Transverse colon (tissue), 4 donors: ENCODE results near the gene RELT. TPM values are rescaled to one million over a fixed set of nuclear protein-coding genes. Genes with fewer than 3 reads are reported as not detected.

Experiments
- DNase-seq: peaks from one replicate; pipeline ENCODE4 v3.0.0-alpha.2; 2019
- H3K27ac ChIP-seq, 4 donors: fragments of 200-600 bp; sonication (generic); 2 replicates each; pipeline ENCODE4 v1.5.1; 2016 to 2018; ENCODE audit warnings: inconsistent platforms in 4 of 4
- H3K27me3 ChIP-seq: fragments of 200-600 bp; sonication (generic); 2 replicates; pipeline ENCODE4 v1.5.1; 2017; ENCODE audit warnings: inconsistent platforms
- H3K36me3 ChIP-seq, 4 donors: fragments of 200-600 bp; sonication (generic); 2 replicates each; pipeline ENCODE4 v1.5.1; 2017 to 2019; ENCODE audit warnings: inconsistent platforms in 4 of 4
- H3K4me1 ChIP-seq, 4 donors: fragments of 200-600 bp; sonication (generic); 2 replicates each; pipeline ENCODE4 v1.5.1; 2017 to 2020; ENCODE audit warnings: inconsistent platforms in 4 of 4
- H3K4me3 ChIP-seq, 4 donors: fragments of 200-600 bp; sonication (generic); 1 replicate in 1 of 4; 2 replicates in 3 of 4; pipeline versions ENCODE4 v1.5.1 to v1.6.1; 2017 to 2019; ENCODE audit warnings: inconsistent platforms in 4 of 4
- H3K9me3 ChIP-seq, 2 donors: fragments of 200-600 bp; sonication (generic); 2 replicates each; pipeline ENCODE4 v1.5.1; 2017 to 2019; ENCODE audit warnings: inconsistent platforms in 2 of 2
- CTCF ChIP-seq, 5 experiments: fragments of 200-600 bp in 3 of 5; fragments of 450-650 bp in 2 of 5; sonication (generic) in 3 of 5; IDR thresholded peaks; 1 replicate in 2 of 5; 2 replicates in 3 of 5; pipeline ENCODE4 v1.5.1; 2016 to 2017; ENCODE audit warnings: antibody characterized with exemption in 5 of 5, inconsistent platforms in 3 of 5, mild to moderate bottlenecking in 2 of 5, moderate library complexity in 1 of 5
- EP300 ChIP-seq: sonication (generic); formaldehyde crosslinking; IDR thresholded peaks from one replicate; pipeline ENCODE4 v1.6.1; 2017; ENCODE audit warnings: antibody characterized with exemption, low read depth
- POLR2A ChIP-seq: fragments of 450-650 bp; IDR thresholded peaks from one replicate; pipeline ENCODE4 v1.6.1; 2016; ENCODE audit warnings: antibody characterized with exemption, mild to moderate bottlenecking, moderate library complexity
- POLR2AphosphoS5 ChIP-seq, 3 donors: sonication (generic); formaldehyde crosslinking; IDR thresholded peaks; one replicate each; pipeline ENCODE4 v1.6.1; 2016; ENCODE audit warnings: antibody characterized with exemption in 3 of 3
- WGBS, 2 donors: methylation state at CpG; one replicate each; pipeline ENCODE4 v1.1.5; 2018; ENCODE audit warnings: low coverage in 1 of 2; 5-methylcytosine and 5-hydroxymethylcytosine counted together
- in situ Hi-C, 4 donors: fragments of 200-750 bp; cut with MboI; loops; one replicate each; pipeline versions ENCODE4 v1.15.0 to v1.15.1; 2017; ENCODE audit warnings: low sequenced_read_pairs in 3 of 4, low pct_ligation_motif_present in 1 of 4, low pct_unique_long_range_greater_than_20kb in 1 of 4
- intact Hi-C: fragments of 100-400 bp; cut with DNase I; formaldehyde crosslinking; loops from one replicate; pipeline ENCODE4 v1.15.1; 2023; ENCODE audit warnings: low total_unique reads
- total RNA-seq, 4 donors: library from RNA; depleted of rRNA; stranded (reverse); fragments of >200 nt; gene quantifications; one replicate each; pipeline ENCODE4 v1.1.0, GENCODE V29; 2016

RELT gene
- total RNA-seq = 10 to 100 TPM in 1 of 4 donors, 1 to 10 TPM in 3; 2.0 to 10.1 (median 6.1) TPM

- Histone ChIP-seq H3K36me3 (no peaks in the 10 kb centered on the region), H3K4me1 (peaks cover 0 to 27% (median 12%) of the 10 kb centered on the region in 4 donors), H3K27me3 (no peaks in the 10 kb centered on the region), H3K9me3 (no peaks in the 10 kb centered on the region), H3K27ac (peak within 1 kb of the TSS; percentile 85 to 92 (median 88)), H3K4me3 (peak within 1 kb of the TSS; percentile 47 to 82 (median 60))
- in situ Hi-C loops (no loop called here), intact Hi-C loops (no loop called here)
- peak; percentile 53 for TF ChIP-seq POLR2A
- no peak for TF ChIP-seq EP300
- peak; percentile 89 to 95 (median 92) for TF ChIP-seq CTCF (IDR thresholded peaks at IDR 0.05)
- peak; percentile 68 to 83 (median 82) for TF ChIP-seq POLR2AphosphoS5 (IDR thresholded peaks at IDR 0.05)
- peak; percentile 93 for DNase-seq
- 0% methylated on average over 34 of the region's 96 CpGs; no CpG with 5 or more reads in 1 of the 2 donors for WGBS, 2 donors
Observed at GRCh38 chr11:73376160-73376802, at the start of gene RELT. Gene RELT (plus strand): TSS chr11:73376399. CDS start chr11:73389137, 12,738 bp downstream.

- no peak for DNase-seq
- H3K4me1 ChIP-seq = peaks cover 44 to 68% (median 58%) of the 10 kb centered on the region in 4 donors
- no peaks in the 10 kb centered on the region for H3K36me3 ChIP-seq
- H3K4me3 ChIP-seq = no peak overlapping the region
- no peaks in the 10 kb centered on the region for H3K27me3 ChIP-seq
- H3K9me3 ChIP-seq = no peaks in the 10 kb centered on the region
- WGBS, 2 donors = 60 to 61% methylated on average over 2 to 10 of the region's 10 CpGs
- intact Hi-C loops = no loop called here
- in situ Hi-C loops = no loop called here
- no peak for TF ChIP-seq POLR2A
- TF ChIP-seq EP300 = no peak
- no peak for TF ChIP-seq CTCF (IDR thresholded peaks at IDR 0.05)
- no peak for TF ChIP-seq POLR2AphosphoS5 (IDR thresholded peaks at IDR 0.05)
- H3K27ac ChIP-seq = peak overlapping the region; percentile 41 to 99 (median 95)
Observed at GRCh38 chr11:73326929-73327811, 49.0 kb upstream of the RELT start.

- intact Hi-C loops (no loop called here), in situ Hi-C loops (no loop called here)
- H3K4me1 ChIP-seq = peaks cover 37 to 67% (median 57%) of the 10 kb centered on the region in 4 donors
- no peak for DNase-seq
- TF ChIP-seq CTCF (IDR thresholded peaks at IDR 0.05) (no peak), POLR2AphosphoS5 (IDR thresholded peaks at IDR 0.05) (no peak), EP300 (no peak)
- H3K27ac ChIP-seq = peak overlapping the region; percentile 18 to 99 (median 64)
- no peaks in the 10 kb centered on the region for H3K36me3 ChIP-seq
- WGBS, 2 donors = 65 to 100% methylated on average over 1 to 4 of the region's 4 CpGs
- H3K9me3 ChIP-seq = no peaks in the 10 kb centered on the region
- H3K4me3 ChIP-seq = no peak overlapping the region
- H3K27me3 ChIP-seq = no peaks in the 10 kb centered on the region
Observed at GRCh38 chr11:73327812-73328364, 48.3 kb upstream of the RELT start.

GRCh38 chr11:73330569-73331093 is 45.6 kb upstream of the RELT start:
- TF ChIP-seq POLR2A (no peak), EP300 (no peak), POLR2AphosphoS5 (IDR thresholded peaks at IDR 0.05) (no peak), CTCF (IDR thresholded peaks at IDR 0.05) (peak in 2 of 5 experiments; percentile 3 to 19)
- peak overlapping the region; percentile 57 to 84 (median 62) for H3K27ac ChIP-seq
- H3K4me3 ChIP-seq = no peak overlapping the region
- in situ Hi-C loops = no loop called here
- H3K9me3 ChIP-seq = no peaks in the 10 kb centered on the region
- no peak for DNase-seq
- H3K27me3 ChIP-seq = no peaks in the 10 kb centered on the region
- 63 to 80% methylated on average over 1 to 3 of the region's 3 CpGs for WGBS, 2 donors
- no peaks in the 10 kb centered on the region for H3K36me3 ChIP-seq
- H3K4me1 ChIP-seq = peaks cover 33 to 70% (median 50%) of the 10 kb centered on the region in 4 donors
- intact Hi-C loops = loop anchor here (2.0 kb wide), 1 partner anchor 16 kb away; no protein-coding TSS in a partner anchor
